AG09309 (cell line): ENCODE measurements around the gene SLC37A4.
"Not testable (repeated sequence)": the region's sequence is repeated elsewhere in the genome, so short reads cannot be mapped to it uniquely, and the experiment has no call there.

Experiments
- DNase-seq: peaks from one replicate; pipeline ENCODE4 v3.0.0-alpha.2; 2010; ENCODE audit warnings: low read depth
- H3K4me3 ChIP-seq: 2 replicates; pipeline ENCODE4 v1.5.1; 2011; ENCODE audit warnings: mild to moderate bottlenecking, low read depth, low read length, moderate library complexity; ENCODE audit not compliant: control insufficient read depth
- CTCF ChIP-seq: IDR thresholded peaks from 2 replicates; pipeline ENCODE4 v1.5.1; 2011; ENCODE audit warnings: mild to moderate bottlenecking, low read depth, low read length, inconsistent platforms; ENCODE audit not compliant: insufficient read depth, control insufficient read depth; ENCODE audit errors: missing control alignments

The SLC37A4 gene

GRCh38 chr11:119062779-119063178 is 32.1 kb upstream of the SLC37A4 start:
- DNase-seq, result no peak
- no peak for TF ChIP-seq CTCF
- H3K4me3 ChIP-seq, result no peak overlapping the region

GRCh38 chr11:119061256-119061655 is 30.6 kb upstream of the SLC37A4 start:
- no peak for DNase-seq
- TF ChIP-seq CTCF, result no peak

GRCh38 chr11:119059128-119059527 is 28.5 kb upstream of the SLC37A4 start:
- not testable (repeated sequence) for H3K4me3 ChIP-seq, DNase-seq

More at GRCh38 chr11:119061256-119061655, 30.6 kb upstream of the SLC37A4 start:
- H3K4me3 ChIP-seq, result no peak overlapping the region

GRCh38 chr11:119057000-119057769 is 26.5 kb upstream of the SLC37A4 start, which contains the start of gene HYOU1:
HYOU1 (minus strand) TSS chr11:119057205; CDS start chr11:119056160, 1,045 bp downstream.
- peak; percentile 72 for DNase-seq
- TF ChIP-seq CTCF, result no peak
- H3K4me3 ChIP-seq, result peak within 1 kb of the TSS; percentile 99

- H3K4me3 ChIP-seq, result peak overlapping the region; percentile 99
- no peak for DNase-seq
- no peak for TF ChIP-seq CTCF
These were observed 25.8 kb upstream of the SLC37A4 start for GRCh38 chr11:119056421-119056999.

- DNase-seq, result no peak
- peak overlapping the region; percentile 99 for H3K4me3 ChIP-seq
- TF ChIP-seq CTCF, result peak; percentile 27
These were observed 25.2 kb upstream of the SLC37A4 start for GRCh38 chr11:119055901-119056300.

GRCh38 chr11:119054418-119054817 is 23.7 kb upstream of the SLC37A4 start:
- no peak overlapping the region for H3K4me3 ChIP-seq
- no peak for DNase-seq
- TF ChIP-seq CTCF, result no peak
